Loucy (cell line): ENCODE data around the gene DPP4.

Experiments
- H2AFZ ChIP-seq: fragments of 200-600 bp; sonication (generic); 2 replicates; pipeline ENCODE4 v1.6.0; 2016; ENCODE audit warnings: antibody characterized with exemption, mild to moderate bottlenecking, low read length, moderate library complexity
- H3F3A ChIP-seq: fragments of 200-600 bp; 2 replicates; pipeline ENCODE4 v1.6.0; 2016; ENCODE audit warnings: antibody characterized with exemption, low read depth, mild to moderate bottlenecking
- H3K27me3 ChIP-seq: fragments of 200-600 bp; sonication (generic); 2 replicates; pipeline ENCODE4 v1.6.1; 2014; ENCODE audit warnings: low read length, mild to moderate bottlenecking; ENCODE audit not compliant: insufficient read depth, poor library complexity, severe bottlenecking
- H3K36me3 ChIP-seq: fragments of 200-600 bp; sonication (generic); 2 replicates; pipeline ENCODE4 v1.6.1; 2016; ENCODE audit warnings: low read length; ENCODE audit not compliant: insufficient read depth
- H3K4me1 ChIP-seq: fragments of 200-600 bp; sonication (generic); 2 replicates; pipeline ENCODE4 v1.5.1; 2014; ENCODE audit warnings: low read length, mild to moderate bottlenecking; ENCODE audit not compliant: insufficient read depth, poor library complexity, severe bottlenecking
- H3K4me2 ChIP-seq: fragments of 200-600 bp; sonication (generic); 2 replicates; pipeline ENCODE4 v1.6.0; 2014; ENCODE audit warnings: antibody characterized with exemption, low read length, low read depth, mild to moderate bottlenecking; ENCODE audit not compliant: poor library complexity, severe bottlenecking
- H3K4me3 ChIP-seq: fragments of 200-600 bp; sonication (generic); 2 replicates; pipeline ENCODE4 v1.5.1; 2014; ENCODE audit warnings: low read length, mild to moderate bottlenecking, mixed read lengths; ENCODE audit not compliant: poor library complexity, severe bottlenecking
- H3K79me2 ChIP-seq: fragments of 200-600 bp; sonication (generic); 2 replicates; pipeline ENCODE4 v1.6.1; 2014; ENCODE audit warnings: low read length; ENCODE audit not compliant: insufficient read depth
- H3K9ac ChIP-seq: fragments of 200-600 bp; sonication (generic); 2 replicates; pipeline ENCODE4 v1.6.0; 2014; ENCODE audit warnings: mild to moderate bottlenecking, low read depth, low read length, moderate library complexity; ENCODE audit not compliant: poor library complexity, severe bottlenecking
- H3K9me2 ChIP-seq: fragments of 200-600 bp; sonication (generic); replicated peaks from 2 replicates; pipeline ENCODE4 v1.6.1; 2016; ENCODE audit warnings: low read depth, low read length, mixed read lengths
- H3K9me3 ChIP-seq: fragments of 200-600 bp; sonication (generic); 2 replicates; pipeline ENCODE4 v1.6.1; 2014; ENCODE audit warnings: mild to moderate bottlenecking, antibody characterized with exemption, low read length, low read depth; ENCODE audit not compliant: insufficient read depth
- H4K20me1 ChIP-seq: fragments of 200-600 bp; sonication (generic); 2 replicates; pipeline ENCODE4 v1.6.0; 2014; ENCODE audit warnings: antibody characterized with exemption, low read length, mild to moderate bottlenecking; ENCODE audit not compliant: insufficient read depth, poor library complexity, severe bottlenecking
- CTCF ChIP-seq: fragments of 200-600 bp; sonication (generic); conservative IDR thresholded peaks from 2 replicates; pipeline ENCODE4 v1.5.1; 2014; ENCODE audit warnings: mild to moderate bottlenecking, antibody characterized with exemption, low read length
- EZH2phosphoT487 ChIP-seq: fragments of 200-600 bp; IDR thresholded peaks from 2 replicates; pipeline ENCODE4 v1.6.1; 2018; ENCODE audit warnings: antibody characterized with exemption, mild to moderate bottlenecking, moderate library complexity, borderline replicate concordance

Gene DPP4

GRCh38 chr2:162021516-162022058 is 52.4 kb downstream of the DPP4 start:
- Histone ChIP-seq H4K20me1 (no peaks in the 10 kb centered on the region), H3K36me3 (no peaks in the 10 kb centered on the region), H3K9me2 (no peaks in the 10 kb centered on the region), H3K4me1 (peaks cover 13% of the 10 kb centered on the region), H3K4me2 (no peak overlapping the region), H3K79me2 (no peaks in the 10 kb centered on the region), H3F3A (no peaks in the 10 kb centered on the region), H2AFZ (no peak overlapping the region), H3K4me3 (no peak overlapping the region), H3K9me3 (no peaks in the 10 kb centered on the region), H3K27me3 (no peaks in the 10 kb centered on the region), H3K9ac (no peak overlapping the region)
- no peak for TF ChIP-seq CTCF
- TF ChIP-seq EZH2phosphoT487 = no peak

- Histone ChIP-seq H3K9me2 (no peaks in the 10 kb centered on the region), H3F3A (no peaks in the 10 kb centered on the region), H3K9ac (no peak overlapping the region), H3K27me3 (no peaks in the 10 kb centered on the region), H3K4me1 (peaks cover 11% of the 10 kb centered on the region), H4K20me1 (no peaks in the 10 kb centered on the region), H3K36me3 (no peaks in the 10 kb centered on the region), H3K9me3 (no peaks in the 10 kb centered on the region), H3K4me2 (no peak overlapping the region), H2AFZ (no peak overlapping the region), H3K4me3 (no peak overlapping the region), H3K79me2 (no peaks in the 10 kb centered on the region)
- TF ChIP-seq CTCF (no peak), EZH2phosphoT487 (no peak)
Measured at GRCh38 chr2:162018530-162018929, 55.5 kb downstream of the DPP4 start.

- Histone ChIP-seq H3K9me3 (no peaks in the 10 kb centered on the region), H3K9ac (no peak overlapping the region), H4K20me1 (no peaks in the 10 kb centered on the region), H3K4me3 (no peak overlapping the region), H3K4me1 (peaks cover 23% of the 10 kb centered on the region), H3K4me2 (no peak overlapping the region), H3K36me3 (no peaks in the 10 kb centered on the region), H3K9me2 (no peaks in the 10 kb centered on the region), H3F3A (no peaks in the 10 kb centered on the region), H3K79me2 (no peaks in the 10 kb centered on the region), H3K27me3 (no peaks in the 10 kb centered on the region), H2AFZ (no peak overlapping the region)
- no peak for TF ChIP-seq CTCF
- no peak for TF ChIP-seq EZH2phosphoT487
Measured at GRCh38 chr2:162017233-162017632, 56.8 kb downstream of the DPP4 start.
